ENCODE results near the gene PIGC.

DNA sequence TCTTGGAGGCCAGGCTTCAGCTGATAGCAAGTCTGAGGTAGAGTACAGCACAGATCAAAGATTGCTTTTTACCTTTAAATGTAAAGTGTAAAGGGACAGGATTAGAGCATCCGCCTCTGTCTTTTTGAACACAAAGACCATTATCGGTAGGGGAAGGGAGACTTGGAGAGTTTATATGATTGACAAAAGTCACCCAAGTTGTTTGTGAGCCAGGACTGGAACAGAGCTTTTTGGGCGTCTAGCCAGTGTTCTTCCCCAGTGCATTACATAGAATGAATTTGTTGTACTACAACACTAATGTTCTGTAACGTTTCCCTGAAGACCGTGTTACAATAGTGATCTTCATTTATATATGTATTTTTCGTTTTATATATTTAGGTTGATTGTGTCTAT lies 9.3 kb upstream of the PIGC start:
- TF ChIP-seq POLR2A (IDR thresholded peaks at IDR 0.05), result no peak
- TF ChIP-seq, protein P1, sequence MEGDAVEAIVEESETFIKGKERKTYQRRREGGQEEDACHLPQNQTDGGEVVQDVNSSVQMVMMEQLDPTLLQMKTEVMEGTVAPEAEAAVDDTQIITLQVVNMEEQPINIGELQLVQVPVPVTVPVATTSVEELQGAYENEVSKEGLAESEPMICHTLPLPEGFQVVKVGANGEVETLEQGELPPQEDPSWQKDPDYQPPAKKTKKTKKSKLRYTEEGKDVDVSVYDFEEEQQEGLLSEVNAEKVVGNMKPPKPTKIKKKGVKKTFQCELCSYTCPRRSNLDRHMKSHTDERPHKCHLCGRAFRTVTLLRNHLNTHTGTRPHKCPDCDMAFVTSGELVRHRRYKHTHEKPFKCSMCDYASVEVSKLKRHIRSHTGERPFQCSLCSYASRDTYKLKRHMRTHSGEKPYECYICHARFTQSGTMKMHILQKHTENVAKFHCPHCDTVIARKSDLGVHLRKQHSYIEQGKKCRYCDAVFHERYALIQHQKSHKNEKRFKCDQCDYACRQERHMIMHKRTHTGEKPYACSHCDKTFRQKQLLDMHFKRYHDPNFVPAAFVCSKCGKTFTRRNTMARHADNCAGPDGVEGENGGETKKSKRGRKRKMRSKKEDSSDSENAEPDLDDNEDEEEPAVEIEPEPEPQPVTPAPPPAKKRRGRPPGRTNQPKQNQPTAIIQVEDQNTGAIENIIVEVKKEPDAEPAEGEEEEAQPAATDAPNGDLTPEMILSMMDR (IDR thresholded peaks at IDR 0.05 in 4 of 5, conservative IDR thresholded peaks at IDR 0.05 in 1 of 5), result no peak
